HG03045 (cell line): Measurements from ENCODE around the gene SOX2.
"Not testable (repeated sequence)": the region's sequence is repeated elsewhere in the genome, so short reads cannot be mapped to it uniquely, and the experiment has no call there.

Experiments
- ATAC-seq: cut with Tn5 transposase; IDR thresholded peaks from one replicate; pipeline ENCODE4 v1.9.1; 2021; ENCODE audit warnings: mild to moderate bottlenecking, moderate library complexity; ENCODE audit not compliant: unreplicated experiment

SOX2 gene

GRCh38 chr3:181756645-181757297 lies 45.0 kb downstream of the SOX2 start:
- no peak for ATAC-seq

GRCh38 chr3:181757694-181758306 lies 46.1 kb downstream of the SOX2 start:
- no peak for ATAC-seq

- ATAC-seq, result no peak
These were observed 50.2 kb downstream of the SOX2 start for GRCh38 chr3:181761906-181762305.

GRCh38 chr3:181764033-181764432 lies 52.3 kb downstream of the SOX2 start:
- ATAC-seq, result not testable (repeated sequence)
